NCI-H2196 treated with DMSO at 0.1 percent for 48 hours (cell line): ENCODE measurements around the gene RGS7.
"Not testable (repeated sequence)": the region's sequence is repeated elsewhere in the genome, so short reads cannot be mapped to it uniquely, and the experiment has no call there.

ENCODE experiments used
- DNase-seq: peaks from one replicate; lab custom pipeline; 2025; ENCODE audit not compliant: unreplicated experiment; lab: John Stamatoyannopoulos, UW

Gene RGS7

GRCh38 chr1:241143765-241144442 lies 213.1 kb downstream of the RGS7 start:
- DNase-seq = no peak

GRCh38 chr1:241142493-241142892 lies 214.5 kb downstream of the RGS7 start:
- no peak for DNase-seq

DNA sequence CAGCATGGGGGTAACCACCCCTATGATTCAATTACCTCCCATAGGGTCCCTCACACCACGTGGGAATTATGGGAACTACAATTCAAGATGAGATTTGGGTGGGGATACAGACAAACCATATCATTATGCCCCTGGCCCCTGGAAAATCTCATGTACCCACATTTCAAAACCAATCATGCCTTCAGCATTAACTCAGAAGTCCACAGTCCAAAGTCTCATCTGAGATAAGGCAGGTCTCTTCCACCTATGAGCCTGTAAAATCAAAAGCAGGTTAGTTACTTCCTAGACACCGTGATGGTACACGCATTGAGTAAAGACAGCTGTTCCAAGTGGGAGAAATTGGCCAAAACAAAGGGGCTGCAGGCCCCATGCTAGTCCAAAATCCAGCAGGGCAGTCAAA lies 215.4 kb downstream of the RGS7 start:
- DNase-seq = not testable (repeated sequence)

GRCh38 chr1:241140670-241141069 lies 216.3 kb downstream of the RGS7 start:
- DNase-seq = no peak

GRCh38 chr1:241139047-241139446 lies 218.0 kb downstream of the RGS7 start:
- no peak for DNase-seq

GRCh38 chr1:241138248-241138647 lies 218.8 kb downstream of the RGS7 start:
- no peak for DNase-seq

GRCh38 chr1:241136389-241136788 lies 220.6 kb downstream of the RGS7 start:
- DNase-seq = no peak

DNA sequence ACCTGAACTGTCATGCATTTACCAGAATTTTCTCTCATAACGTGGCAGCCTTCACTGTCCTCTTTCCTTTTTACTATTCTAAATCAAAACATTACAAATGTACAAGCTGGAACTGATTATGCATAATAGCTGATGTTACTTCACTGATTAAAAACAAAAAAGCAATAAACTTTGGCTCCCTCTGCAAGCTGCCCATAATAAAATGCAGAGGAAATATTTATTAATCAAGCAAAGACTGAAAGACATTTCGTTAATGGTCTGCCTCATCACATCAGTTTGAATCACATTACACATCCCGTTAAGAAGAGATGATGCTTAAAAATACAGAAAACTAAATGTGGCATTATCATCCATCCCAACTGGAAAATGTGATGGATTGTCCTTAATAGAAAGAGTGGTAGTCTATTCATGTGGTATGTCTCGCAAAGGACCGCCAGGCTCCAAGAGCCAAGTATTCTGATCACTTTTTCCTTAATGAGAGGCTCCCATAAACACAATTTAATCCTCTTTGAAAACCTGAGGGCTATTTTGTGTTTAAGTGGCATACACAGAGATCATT lies 225.3 kb downstream of the RGS7 start:
- no peak for DNase-seq

DNA sequence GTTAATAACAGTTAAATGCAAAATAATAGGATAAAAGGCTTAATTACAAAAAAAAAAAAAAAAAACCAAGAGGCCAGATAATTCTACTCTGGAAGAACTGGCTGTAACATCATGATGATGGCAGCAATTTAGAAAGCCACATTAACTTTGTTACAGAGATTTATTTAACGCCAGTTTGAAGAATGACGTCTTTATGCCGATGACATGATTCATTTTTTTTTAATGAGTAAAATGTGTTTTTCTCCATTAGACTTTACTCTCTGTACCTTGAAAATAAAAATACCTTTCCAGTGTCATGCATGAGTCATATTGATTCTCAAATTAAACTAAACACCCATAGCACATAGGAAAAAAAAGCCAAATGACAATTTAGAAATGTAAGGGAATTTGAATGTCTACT lies 226.1 kb downstream of the RGS7 start:
- no peak for DNase-seq

GRCh38 chr1:241129207-241129960 lies 227.6 kb downstream of the RGS7 start:
- DNase-seq = no peak

DNA sequence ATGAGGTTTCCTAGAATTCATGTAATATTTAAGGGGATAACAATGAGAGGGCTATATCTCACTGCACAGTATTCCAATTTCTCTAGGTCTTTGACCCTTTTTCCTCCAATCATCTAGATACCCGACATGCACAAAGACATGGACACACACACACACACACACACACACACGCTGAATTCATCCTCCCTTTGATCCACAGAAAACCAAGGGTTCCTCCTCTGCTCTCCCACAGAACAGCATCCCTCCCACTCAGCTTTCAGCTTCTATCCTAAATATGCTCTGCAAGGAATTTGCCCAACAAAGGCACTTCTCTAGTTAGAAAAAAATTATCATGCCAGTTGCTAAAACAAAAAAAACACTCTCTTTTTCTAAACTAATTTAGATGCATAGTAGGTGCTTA lies 231.7 kb downstream of the RGS7 start:
- no peak for DNase-seq

DNA sequence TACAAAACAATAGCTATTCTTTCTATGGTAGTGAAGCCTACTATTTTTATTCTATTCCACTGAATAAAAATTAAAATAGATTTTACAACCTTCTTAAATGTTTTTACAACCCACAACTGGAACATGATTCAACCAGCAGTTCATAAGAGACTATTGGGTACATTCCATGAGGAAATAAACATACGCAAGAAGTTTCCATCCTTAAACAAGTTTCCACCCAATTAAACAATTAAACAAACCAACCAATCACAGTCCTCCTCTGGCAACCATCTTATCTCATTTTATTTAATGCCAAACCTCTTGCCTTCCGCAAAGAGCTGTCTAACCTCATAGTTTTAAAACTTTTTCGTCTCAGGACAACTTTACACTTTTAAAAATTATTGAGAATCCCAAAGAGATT lies 239.0 kb downstream of the RGS7 start:
- DNase-seq = no peak

GRCh38 chr1:241115784-241116183 lies 241.2 kb downstream of the RGS7 start:
- DNase-seq = no peak

GRCh38 chr1:241114699-241115233 lies 242.2 kb downstream of the RGS7 start:
- DNase-seq = no peak

DNA sequence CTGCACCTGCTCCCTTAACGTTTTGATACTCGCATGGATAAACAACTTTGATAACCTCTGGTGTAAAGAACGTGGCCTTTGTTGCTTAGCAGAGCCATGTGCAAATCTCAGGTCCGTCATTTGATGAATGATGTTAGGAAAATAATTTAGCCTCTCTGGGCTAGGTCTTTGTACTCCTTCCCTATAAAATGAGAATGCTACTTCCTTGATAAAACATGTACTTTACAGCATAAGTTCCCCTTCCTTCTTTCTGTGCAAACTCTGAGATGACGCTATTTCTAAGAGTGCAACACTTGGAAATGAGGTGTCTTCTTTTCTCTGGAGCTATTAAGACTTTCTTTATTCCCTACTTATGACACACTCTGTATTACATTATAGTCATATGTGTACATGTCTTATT lies 243.4 kb downstream of the RGS7 start:
- no peak for DNase-seq

- no peak for DNase-seq
Observed at GRCh38 chr1:241109039-241109438, 248.0 kb downstream of the RGS7 start.

GRCh38 chr1:241105147-241105546 lies 251.9 kb downstream of the RGS7 start:
- no peak for DNase-seq

- DNase-seq = no peak
Observed at GRCh38 chr1:241102664-241103063, 254.3 kb downstream of the RGS7 start.

DNA sequence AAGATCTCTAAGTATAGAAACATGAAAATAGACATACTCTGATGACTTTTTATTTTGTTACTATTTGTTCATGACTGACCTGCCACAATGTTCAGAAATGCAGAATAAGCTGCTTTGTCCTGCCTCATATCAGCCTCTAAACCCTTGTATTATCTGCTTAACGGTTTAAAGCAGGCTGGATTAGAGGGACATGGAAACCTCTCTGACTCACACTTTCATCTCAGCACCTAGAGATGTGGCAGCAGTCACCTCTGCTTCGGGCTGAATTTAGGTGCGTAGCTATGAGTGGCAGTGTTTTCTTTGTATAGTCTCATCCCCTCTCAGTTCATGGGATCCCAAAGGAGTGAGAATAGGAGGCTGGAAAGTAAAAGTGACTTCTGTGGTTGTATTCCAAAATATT lies 255.4 kb downstream of the RGS7 start:
- DNase-seq = no peak

DNA sequence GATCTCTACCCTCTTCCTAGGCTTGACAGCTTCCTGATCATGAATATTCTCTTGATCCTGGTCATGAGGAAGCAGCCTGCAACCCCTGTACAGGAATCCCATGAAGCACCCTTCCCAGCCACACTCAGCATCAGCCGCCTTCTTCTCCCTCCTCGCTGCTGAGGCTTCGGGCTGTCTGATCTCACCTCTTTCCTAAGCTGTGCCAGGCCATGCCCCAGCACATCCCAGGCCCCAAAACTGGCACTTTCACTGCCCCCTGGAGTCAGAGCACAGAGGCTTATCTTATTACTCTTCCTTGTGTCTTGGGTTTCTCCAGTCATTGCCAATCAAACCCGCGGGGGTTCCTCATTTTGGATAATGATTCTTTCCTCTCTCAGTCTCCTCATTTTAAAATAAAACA lies 259.5 kb downstream of the RGS7 start:
- DNase-seq = no peak

DNA sequence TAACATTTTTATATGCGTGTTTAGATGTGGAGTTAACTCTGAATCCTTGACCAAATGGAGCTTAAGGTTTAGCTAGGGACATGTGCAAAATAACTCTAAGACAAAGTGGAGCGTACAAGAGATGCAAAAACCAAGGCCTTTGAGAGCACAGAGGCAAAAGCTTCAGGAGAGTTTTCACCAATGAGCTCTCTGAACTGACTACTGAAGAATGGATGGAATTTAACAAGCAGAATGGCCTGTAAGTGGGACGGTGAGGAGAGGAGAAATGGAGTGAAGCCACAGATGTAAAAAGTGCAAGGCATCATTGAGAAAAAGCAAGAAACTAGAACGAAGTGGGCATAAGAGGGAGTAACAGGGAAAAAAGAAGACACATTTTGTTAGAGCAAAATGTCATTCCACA lies 260.0 kb downstream of the RGS7 start:
- no peak for DNase-seq

GRCh38 chr1:241095847-241096246 lies 261.2 kb downstream of the RGS7 start:
- DNase-seq = no peak
